HepG2 (cell line): Measurements from ENCODE around the gene ATG2A. TPM values are rescaled to one million over a fixed set of nuclear protein-coding genes. Genes with fewer than 3 reads are reported as not detected.

Experiments used
- ATF1 ChIP-seq: IDR thresholded peaks from 2 replicates; pipeline ENCODE4 v1.6.1; 2016; ENCODE audit warnings: mild to moderate bottlenecking, control low read depth
- BHLHE40 ChIP-seq: IDR thresholded peaks from 2 replicates; pipeline ENCODE4 v1.6.1; 2011; ENCODE audit warnings: low read length, improper control_type of control experiment
- CBX5 ChIP-seq: sonication (generic); formaldehyde crosslinking; IDR thresholded peaks from 2 replicates; pipeline ENCODE4 v1.4.0; 2020; ENCODE audit warnings: missing genetic modification reagents, borderline replicate concordance
- CENPX ChIP-seq: sonication (generic); formaldehyde crosslinking; IDR thresholded peaks from 2 replicates; pipeline ENCODE4 v1.9.0; 2021; ENCODE audit warnings: mild to moderate bottlenecking, missing genetic modification reagents, moderate library complexity
- MTERF4 ChIP-seq: sonication (generic); formaldehyde crosslinking; IDR thresholded peaks from 2 replicates; pipeline ENCODE4 v1.8.0; 2023; ENCODE audit warnings: mild to moderate bottlenecking, missing genetic modification reagents
- NFKB2 ChIP-seq: sonication (generic); formaldehyde crosslinking; IDR thresholded peaks from 2 replicates; pipeline ENCODE4 v1.4.0; 2020; ENCODE audit warnings: missing genetic modification reagents, borderline replicate concordance
- NR2F2 ChIP-seq: IDR thresholded peaks from 2 replicates; pipeline ENCODE4 v1.6.1; 2012; ENCODE audit warnings: low read depth, inconsistent platforms, borderline replicate concordance
- ZNF138 ChIP-seq: sonication (generic); formaldehyde crosslinking; IDR thresholded peaks from 2 replicates; pipeline ENCODE4 v1.5.0; 2020; ENCODE audit warnings: mild to moderate bottlenecking, low read depth, missing genetic modification reagents
- ZNF609 ChIP-seq: sonication (generic); formaldehyde crosslinking; IDR thresholded peaks from 2 replicates; pipeline ENCODE4 v1.4.0; 2020; ENCODE audit warnings: mild to moderate bottlenecking, missing genetic modification reagents, borderline replicate concordance
- polyA plus RNA-seq, 8 experiments: library from polyadenylated mRNA; depleted of rRNA in 3 of 8; stranded (reverse) in 7 of 8; unstranded in 1 of 8; fragments of >200 nt; fragmentation: Illumina TruSeq in 4 of 8; extraction: Trizol in 4 of 8; gene quantifications; 2 replicates each; pipeline versions ENCODE4 v1.2.1 to v1.2.3, GENCODE V29; 2011 to 2016; ENCODE audit warnings: low read depth in 4 of 8, missing spikeins in 1 of 8, mixed read lengths in 1 of 8; ENCODE audit not compliant: insufficient read depth in 1 of 8
- total RNA-seq, 5 experiments: library from RNA; depleted of rRNA; stranded (reverse); fragments of >200 nt; fragmentation: Illumina TruSeq; extraction: Trizol; gene quantifications; 2 replicates each; pipeline ENCODE4 v1.2.3, GENCODE V29; 2016; ENCODE audit warnings: low read depth in 1 of 5
- TF ChIP-seq, protein P1 (sequence below), 2 experiments: sonication (generic) in 1 of 2; formaldehyde crosslinking in 1 of 2; IDR thresholded peaks; 2 replicates each; pipeline versions ENCODE4 v1.4.0 to v1.6.1; 2016 to 2020; ENCODE audit warnings: borderline replicate concordance in 1 of 2, low read depth in 1 of 2, mild to moderate bottlenecking in 1 of 2, missing genetic modification reagents in 1 of 2
- TF ChIP-seq, protein P2 (sequence below): sonication (generic); formaldehyde crosslinking; IDR thresholded peaks from 2 replicates; pipeline ENCODE4 v1.8.0; 2022; ENCODE audit warnings: missing genetic modification reagents, low read depth, mild to moderate bottlenecking, borderline replicate concordance

The ATG2A gene
- total and polyA plus RNA-seq, 2 of the 13 experiments (the other 11 are each of a cell fraction or from before 2014, with no cell fraction given) = 6.7 to 8.0 TPM

DNA sequence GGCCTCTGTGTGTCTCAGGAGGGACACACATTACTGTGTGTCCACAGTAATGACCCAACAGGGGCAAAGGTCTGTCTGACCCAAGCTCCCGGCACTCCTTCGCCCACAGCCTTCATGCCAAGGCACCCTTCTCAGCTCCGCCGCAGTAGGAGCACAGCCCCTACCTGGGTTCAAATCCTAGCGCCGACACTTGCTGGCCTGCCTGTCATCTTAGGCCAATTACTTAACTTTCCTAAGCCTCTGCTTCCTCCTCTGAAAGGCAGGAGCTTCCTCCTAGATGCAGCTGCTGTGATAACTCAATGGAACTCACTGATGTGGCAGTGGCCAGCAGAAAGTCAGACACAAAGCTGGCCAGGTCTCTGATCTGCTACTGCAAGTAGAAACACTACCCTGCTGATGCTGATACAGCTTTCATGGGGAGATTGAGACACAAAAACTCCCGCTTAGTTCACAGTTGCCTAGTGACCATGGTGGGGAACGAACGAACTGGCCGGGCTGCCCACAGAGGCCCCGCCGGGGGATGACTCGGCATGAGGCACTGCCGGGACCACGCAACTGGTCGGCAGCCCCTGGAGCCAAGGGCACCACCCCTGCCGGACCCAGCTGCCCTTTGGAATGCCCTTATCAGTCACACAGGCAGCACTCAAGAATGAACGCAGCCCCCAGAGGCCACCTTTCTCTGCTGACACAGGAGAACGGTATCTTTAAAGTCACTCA, 46.7 kb downstream of the ATG2A start (continued):
- TF ChIP-seq, protein P1, sequence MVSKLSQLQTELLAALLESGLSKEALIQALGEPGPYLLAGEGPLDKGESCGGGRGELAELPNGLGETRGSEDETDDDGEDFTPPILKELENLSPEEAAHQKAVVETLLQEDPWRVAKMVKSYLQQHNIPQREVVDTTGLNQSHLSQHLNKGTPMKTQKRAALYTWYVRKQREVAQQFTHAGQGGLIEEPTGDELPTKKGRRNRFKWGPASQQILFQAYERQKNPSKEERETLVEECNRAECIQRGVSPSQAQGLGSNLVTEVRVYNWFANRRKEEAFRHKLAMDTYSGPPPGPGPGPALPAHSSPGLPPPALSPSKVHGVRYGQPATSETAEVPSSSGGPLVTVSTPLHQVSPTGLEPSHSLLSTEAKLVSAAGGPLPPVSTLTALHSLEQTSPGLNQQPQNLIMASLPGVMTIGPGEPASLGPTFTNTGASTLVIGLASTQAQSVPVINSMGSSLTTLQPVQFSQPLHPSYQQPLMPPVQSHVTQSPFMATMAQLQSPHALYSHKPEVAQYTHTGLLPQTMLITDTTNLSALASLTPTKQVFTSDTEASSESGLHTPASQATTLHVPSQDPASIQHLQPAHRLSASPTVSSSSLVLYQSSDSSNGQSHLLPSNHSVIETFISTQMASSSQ (IDR thresholded peaks at IDR 0.05; ENCODE audit: low read depth) = no peak
- TF ChIP-seq, protein P1 (CRISPR knock-in tag; IDR thresholded peaks at IDR 0.05; ENCODE audit: borderline replicate concordance) = no peak
- no peak for TF ChIP-seq CBX5
- TF ChIP-seq MTERF4 = no peak
- TF ChIP-seq NFKB2 (CRISPR knock-in tag) = no peak
- TF ChIP-seq NR2F2 = no peak
- TF ChIP-seq, protein P2, sequence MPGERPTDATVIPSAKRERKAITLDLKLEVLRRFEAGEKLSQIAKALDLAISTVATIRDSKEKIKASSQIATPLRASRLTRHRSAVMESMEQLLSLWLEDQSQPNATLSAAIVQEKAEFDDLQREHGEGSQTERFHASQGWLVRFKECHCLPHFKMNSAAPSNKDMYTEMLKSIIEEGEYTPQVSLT (CRISPR knock-in tag) = no peak
- no peak for TF ChIP-seq BHLHE40
- no peak for TF ChIP-seq ZNF609
- TF ChIP-seq ATF1 (CRISPR knock-in tag) = no peak
- TF ChIP-seq CENPX (CRISPR knock-in tag) = no peak
- TF ChIP-seq ZNF138 (CRISPR knock-in tag) = peak; percentile 36; the same call in 1 of the 2 replicates
